GM18873 (cell line): ENCODE data around the gene NME3.

Experiments used
- ATAC-seq: cut with Tn5 transposase; IDR thresholded peaks from one replicate; pipeline ENCODE4 v1.9.1; 2021; ENCODE audit warnings: mild to moderate bottlenecking, moderate library complexity, moderate number of reproducible peaks; ENCODE audit not compliant: unreplicated experiment, low FRiP score

Gene NME3

DNA sequence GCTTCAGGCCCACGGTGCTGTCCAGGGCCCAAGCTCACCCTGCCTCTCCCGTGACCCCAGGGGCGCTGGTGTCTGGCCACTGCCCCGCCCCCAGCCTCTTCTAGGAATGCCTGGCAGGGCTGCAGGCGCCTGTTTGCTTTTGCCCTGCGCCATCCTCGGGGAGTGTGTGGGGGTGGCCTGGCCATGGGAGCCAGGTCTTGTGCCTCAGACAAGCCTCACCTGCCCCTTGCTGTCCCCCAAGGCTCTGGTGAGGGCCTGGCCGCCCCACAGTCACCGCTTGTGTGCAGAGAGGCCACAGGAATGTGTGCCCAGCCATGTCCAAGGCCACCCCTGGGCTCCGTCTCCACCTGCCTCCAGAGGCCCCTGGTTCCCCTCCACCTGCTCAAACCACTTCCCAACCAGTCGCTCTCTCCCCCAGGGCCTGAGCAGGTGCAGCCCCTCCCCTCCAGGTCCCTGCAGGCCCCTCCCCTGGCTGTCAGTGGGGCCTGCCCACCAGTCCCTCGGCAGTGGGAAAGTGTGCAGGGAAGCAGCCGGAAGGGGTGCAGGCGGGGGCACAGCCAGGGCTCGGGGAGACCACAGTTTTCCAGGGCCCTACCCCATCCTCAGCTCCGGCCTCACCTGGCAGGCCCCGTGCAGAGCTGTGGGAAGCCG is 23.0 kb upstream of the NME3 start:
- ATAC-seq = no peak

- no peak for ATAC-seq
These were observed 22.4 kb upstream of the NME3 start, which contains the start of gene IGFALS for GRCh38 chr16:1793578-1794220. Gene IGFALS, minus strand, starts transcription at chr16:1793705. Its CDS starts 53 bp downstream, at chr16:1793652.

DNA sequence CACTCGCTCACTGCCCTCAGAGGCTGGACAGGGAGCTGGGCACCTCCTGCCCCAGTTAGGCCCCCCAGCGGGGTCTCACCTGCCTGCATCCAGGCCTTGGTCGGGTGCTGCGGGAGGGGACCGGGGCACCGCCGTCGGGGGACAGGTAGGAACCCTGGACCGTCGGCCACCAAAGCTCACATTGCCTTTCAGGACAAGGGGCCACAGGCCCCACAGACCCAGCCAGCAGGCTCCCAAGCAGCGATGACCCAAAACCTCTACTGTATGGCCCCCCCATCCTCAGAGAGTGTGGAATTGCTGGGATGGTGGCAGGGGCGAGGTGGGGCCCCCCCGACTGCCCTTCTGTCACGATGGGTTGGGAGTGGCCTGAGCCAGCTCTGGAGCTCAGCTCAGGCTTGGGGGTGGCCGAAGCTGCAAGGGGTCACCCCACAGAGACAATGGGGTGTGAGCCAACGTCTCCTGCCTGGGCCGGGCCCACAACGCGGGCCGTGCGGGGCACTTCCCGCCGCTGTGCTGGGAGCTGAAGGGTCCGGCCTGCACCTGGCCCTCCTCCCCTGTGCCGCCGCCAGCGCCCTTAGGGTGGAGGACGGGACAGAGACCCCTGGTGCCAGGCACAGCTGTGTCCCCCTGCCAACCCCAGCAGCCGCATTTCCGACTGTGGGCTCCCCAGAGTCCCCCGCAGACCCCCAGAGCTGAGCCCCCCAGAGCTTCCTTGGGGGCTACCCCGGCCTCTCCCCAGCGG is 21.7 kb upstream of the NME3 start:
- ATAC-seq = no peak

- ATAC-seq = no peak
These were observed 20.8 kb upstream of the NME3 start for GRCh38 chr16:1791943-1792812.

DNA sequence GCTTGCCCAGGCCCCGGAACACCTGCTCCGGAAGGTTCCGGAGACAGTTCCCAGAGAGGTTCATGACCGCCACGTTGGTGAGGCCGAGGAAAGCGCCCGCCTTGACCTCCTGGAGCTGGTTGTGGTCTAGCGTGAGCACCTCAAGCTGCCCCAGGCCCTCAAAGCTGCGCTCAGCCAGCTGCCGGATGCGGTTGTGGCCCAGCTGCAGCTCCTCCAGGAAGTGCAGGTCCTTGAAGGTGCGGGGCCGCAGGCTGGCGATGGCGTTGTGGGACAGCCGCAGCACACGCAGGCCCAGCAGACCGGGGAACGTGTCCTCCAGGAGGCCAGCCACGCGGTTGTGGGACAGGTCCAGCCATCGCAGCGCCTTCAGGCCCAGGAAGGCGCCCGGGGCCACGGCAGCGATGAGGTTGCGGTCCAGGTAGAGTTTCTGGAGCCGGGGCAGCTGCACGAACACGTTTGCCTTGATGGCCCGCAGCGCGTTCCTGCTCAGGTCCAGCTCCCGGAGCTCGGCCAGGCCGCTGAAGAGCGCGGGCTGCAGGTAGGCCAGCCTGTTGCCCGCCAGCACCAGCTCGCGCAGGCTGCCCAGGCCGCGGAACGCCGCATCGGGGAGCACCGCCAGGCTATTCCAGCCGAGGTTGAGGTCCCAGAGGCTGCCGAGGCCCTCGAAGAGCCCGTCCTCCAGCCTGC is 20.1 kb upstream of the NME3 start:
- ATAC-seq = no peak

GRCh38 chr16:1790611-1791255 is 19.4 kb upstream of the NME3 start:
- ATAC-seq = no peak

DNA sequence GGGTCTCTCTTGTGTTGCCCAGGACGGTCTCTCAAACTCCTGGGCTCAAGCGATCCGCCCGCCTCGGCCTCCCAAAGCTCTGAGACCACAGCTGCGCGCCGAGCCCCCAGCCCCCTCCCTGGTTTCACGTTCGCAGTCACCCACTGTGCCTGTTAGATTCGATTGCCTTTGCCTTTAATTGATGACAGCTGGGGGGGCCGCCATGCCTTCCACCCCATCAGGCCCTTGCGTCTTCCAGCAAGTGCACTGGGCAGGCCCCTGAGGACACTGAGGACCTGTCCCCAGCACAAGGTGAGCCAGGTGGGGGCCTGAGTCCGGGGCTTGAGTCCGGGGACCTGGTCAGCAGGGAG is 18.9 kb upstream of the NME3 start:
- ATAC-seq = no peak

- no peak for ATAC-seq
These were observed 18.3 kb upstream of the NME3 start for GRCh38 chr16:1789643-1790045.

DNA sequence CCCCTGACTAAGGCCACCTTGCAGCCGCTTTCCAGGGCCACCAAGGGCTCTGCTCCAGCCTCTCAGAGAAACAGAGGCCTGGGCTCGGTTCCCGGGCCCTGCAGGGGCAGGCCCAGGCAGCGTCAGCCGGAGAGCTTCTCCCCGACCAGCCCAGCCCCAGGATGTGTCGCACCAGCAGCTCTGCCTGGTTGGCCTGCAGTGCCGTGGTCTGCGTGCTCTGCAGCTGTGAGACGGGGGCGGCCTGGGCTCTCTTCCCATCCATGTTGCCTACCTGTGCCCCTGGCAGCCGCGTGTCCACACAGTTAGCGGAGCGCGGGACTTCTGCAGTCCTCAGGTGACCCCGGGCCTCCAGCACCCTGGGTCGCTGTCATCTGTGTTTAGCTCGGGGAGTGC is 17.4 kb upstream of the NME3 start:
- no peak for ATAC-seq

DNA sequence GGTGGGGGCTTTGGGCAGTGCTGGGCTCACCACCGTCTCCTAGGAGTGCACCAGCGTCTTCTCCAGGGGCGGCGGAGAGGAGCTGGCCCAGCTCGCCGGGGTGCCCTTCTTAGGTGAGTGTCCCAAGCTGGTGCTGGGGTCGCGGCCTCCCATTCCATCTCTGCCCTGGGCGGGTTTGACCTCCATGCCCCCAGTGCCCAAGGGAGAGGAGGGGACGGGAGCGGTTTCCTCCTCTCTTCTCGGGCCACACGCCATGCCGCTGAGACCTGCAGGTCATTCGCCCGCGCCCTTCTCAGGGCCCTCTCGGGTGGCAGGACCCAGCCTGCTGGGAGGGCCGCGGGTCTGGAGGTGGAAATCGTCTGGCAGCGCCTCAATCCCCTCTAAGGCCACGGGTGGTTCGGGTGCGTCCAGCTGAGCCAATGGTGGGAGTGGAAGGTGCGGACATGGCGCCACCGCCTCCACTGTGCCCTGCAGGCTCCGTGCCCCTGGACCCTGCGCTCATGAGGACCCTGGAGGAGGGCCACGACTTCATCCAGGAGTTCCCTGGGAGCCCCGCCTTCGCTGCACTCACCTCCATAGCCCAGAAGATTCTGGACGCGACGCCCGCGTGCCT is 16.9 kb upstream of the NME3 start:
- ATAC-seq = no peak

- no peak for ATAC-seq
These were observed 16.2 kb upstream of the NME3 start for GRCh38 chr16:1787322-1788094.

DNA sequence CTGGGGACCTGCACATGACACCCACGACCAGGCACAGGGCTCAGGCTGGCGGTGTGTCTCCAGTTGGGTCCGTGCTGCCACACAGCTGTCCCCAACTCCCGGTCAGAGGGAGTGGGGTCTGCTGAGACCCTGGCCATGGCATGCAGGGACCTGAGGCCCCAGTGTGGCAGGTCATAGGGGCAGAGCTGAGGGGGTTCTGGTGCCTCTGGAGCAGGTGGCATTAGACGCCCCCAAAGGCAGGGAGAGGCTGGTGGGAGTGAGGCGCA is 15.6 kb upstream of the NME3 start:
- no peak for ATAC-seq

DNA sequence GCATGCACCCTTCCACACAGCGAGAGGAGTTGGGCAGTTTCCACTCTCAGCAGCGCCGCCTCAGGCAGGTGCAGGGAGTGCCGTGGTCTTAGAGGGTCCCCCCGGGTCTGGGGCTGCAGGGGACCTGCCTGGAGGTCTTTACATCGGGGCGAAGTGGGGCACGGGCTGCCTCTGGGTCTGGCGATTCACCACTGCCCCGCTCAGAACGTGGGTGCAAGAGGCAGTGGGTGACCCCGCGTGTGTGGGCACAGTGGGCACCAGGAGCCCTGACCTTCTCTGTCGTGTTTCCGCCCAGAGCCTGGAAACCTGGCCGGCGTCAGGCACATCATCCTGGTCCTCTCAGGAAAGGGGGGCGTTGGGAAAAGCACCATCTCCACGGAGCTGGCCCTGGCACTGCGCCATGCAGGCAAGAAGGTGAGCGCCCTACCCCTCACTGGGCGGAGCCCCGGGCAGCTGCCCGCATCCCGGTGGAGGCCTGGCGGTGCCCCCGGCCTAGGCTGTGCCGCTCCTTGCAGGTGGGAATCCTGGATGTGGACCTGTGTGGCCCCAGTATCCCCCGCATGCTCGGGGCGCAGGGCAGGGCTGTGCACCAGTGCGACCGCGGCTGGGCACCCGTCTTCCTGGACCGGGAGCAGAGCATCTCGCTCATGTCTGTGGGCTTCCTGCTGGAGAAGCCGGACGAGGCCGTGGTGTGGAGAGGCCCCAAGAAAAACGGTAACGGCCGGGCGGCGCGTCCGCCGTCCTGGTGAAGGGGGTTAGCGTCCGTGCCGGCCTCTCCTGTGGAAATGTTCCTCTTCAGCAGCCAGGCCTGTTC is 15.1 kb upstream of the NME3 start:
- ATAC-seq = no peak

GRCh38 chr16:1785846-1786170 is 14.5 kb upstream of the NME3 start:
- ATAC-seq = no peak

- ATAC-seq = no peak
These were observed 13.9 kb upstream of the NME3 start for GRCh38 chr16:1784977-1785845.

DNA sequence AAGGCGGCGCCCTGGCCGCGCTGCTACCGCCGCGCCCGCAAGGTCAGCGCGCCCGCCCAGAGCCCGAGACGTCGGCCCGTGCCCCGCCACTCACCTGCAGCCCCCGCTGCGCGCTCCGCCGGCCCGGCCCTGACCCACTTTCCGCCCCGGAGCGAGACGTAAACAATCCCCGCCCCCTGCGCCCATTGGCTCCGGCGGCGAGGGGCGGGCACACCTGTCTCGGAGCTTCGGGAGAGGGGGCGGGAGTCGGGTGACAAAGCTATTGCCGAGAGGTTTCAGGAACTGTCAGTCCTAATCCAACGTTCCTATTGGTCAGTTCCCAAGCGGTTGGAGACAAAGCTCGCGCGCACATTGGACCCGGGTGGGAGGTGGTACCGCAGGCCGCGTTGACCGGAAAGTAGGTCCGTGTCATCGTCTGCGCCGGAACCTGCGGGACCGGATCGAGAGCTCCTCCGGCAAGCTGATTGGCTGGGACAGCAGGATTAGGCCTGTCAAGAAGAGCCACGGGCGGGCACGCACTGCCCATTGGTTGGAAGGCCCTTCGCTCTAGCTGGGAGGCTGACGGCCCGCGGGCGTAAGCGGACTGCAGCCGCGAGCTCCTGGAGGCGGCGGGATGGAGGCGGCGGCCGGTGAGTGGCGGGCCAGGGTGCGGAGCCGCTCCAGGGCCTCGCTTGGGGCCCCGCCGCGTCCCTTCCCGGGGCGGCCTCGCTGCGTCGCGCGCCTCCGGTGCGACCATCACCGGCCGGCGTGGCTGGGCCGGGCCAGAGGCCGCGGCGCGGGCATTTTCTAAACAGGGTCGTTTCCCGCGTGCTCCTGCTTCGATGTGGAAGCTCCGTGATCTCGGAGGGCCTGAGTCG is 11.3 kb upstream of the NME3 start, which contains the start of the genes NUBP2 and SPSB3:
Gene NUBP2, plus strand, starts transcription at position 553 of the 857 bp plus-strand sequence. Its CDS starts 61 bp downstream, at position 614.
Gene SPSB3, minus strand, starts transcription at position 164 of the 857 bp plus-strand sequence. CDS start 1,088 bp downstream, outside the sequence.
- ATAC-seq = peak; percentile 86
